Measurements from ENCODE around the gene AWAT1. TPM values are rescaled to one million over a fixed set of nuclear protein-coding genes. Genes with fewer than 3 reads are reported as not detected.
A peak's percentile ranks its signal among the peaks of the same experiment; 100 is the strongest.

AWAT1 gene
- total and polyA plus RNA-seq, 4 donors, result not detected

DNA sequence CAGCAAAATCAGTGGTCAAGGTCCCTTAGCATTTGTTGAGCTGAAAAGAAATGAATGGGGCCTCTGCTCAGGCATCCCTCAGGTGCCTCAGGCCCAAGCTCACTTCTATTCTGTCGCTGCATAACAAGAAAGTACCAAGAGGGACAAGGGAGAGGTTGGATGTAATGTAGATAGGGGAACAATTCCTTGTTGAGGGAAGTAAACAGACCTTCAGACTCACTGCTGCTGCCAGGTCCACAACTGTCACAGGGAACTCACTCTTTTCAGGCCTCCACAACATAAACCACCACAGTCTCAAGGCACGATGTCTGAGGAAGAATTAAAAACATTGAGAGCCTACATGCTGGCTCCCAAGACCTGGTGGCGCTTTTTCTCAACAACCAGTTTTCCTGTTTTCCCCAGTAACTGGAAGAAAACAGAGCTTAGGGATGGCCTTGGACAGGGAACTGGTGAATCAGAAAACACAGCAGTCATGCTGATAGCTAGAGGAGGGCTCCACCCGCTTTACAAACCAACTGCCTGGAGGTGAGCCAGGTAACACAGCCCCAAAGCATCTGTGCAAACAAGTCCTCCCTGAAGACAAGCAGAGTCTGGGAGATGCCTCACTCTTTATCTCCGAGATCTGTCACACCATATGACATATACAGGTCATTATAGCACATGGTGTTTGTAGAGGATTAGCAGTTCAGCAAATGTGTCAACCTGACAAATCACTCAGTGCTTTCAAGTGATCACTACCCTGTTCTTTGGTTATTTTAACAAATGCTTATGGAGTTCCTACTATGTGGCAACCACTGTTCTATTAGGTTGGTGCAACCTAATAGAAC is 14.3 kb upstream of the AWAT1 start:
- H3K9me3 ChIP-seq (ENCODE audit: control insufficient read depth in 4 of 4, low read length in 3 of 4), result no peaks in the 10 kb centered on the region
- no peaks in the 10 kb centered on the region for H3K4me1 ChIP-seq (ENCODE audit: control insufficient read depth in 4 of 4, insufficient read depth in 4 of 4, low read length in 3 of 4)
- no peak overlapping the region for H3K9ac ChIP-seq (ENCODE audit: low read depth in 1 of 2, low read length in 2 of 2)
- no peak for TF ChIP-seq JUND (IDR thresholded peaks at IDR 0.05)
- TF ChIP-seq, protein P1, sequence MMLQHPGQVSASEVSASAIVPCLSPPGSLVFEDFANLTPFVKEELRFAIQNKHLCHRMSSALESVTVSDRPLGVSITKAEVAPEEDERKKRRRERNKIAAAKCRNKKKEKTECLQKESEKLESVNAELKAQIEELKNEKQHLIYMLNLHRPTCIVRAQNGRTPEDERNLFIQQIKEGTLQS (IDR thresholded peaks at IDR 0.05), result no peak
- no peak for TF ChIP-seq TAF1 (conservative IDR thresholded peaks at IDR 0.05)
- TF ChIP-seq SP1 (IDR thresholded peaks at IDR 0.05), result no peak
- no peak for TF ChIP-seq MAX (IDR thresholded peaks at IDR 0.05)
- no peak for TF ChIP-seq EGR1 (IDR thresholded peaks at IDR 0.05; ENCODE audit: low read depth in 2 of 2)
- TF ChIP-seq HNF4A (conservative IDR thresholded peaks at IDR 0.05), result no peak
- TF ChIP-seq CTCF (IDR thresholded peaks at IDR 0.05; ENCODE audit: low read depth, low read length, missing input control), result no peak
- no peak for DNase-seq (ENCODE audit: low spot score)
- 77% methylated on average over 5 of the region's 5 CpGs for WGBS
- H3K4me3 ChIP-seq (ENCODE audit: low read depth in 1 of 3, low read length in 3 of 3), result no peak overlapping the region
- no peaks in the 10 kb centered on the region for H3K36me3 ChIP-seq (ENCODE audit: control insufficient read depth in 4 of 4, insufficient read depth in 3 of 4, low read depth in 1 of 4, low read length in 3 of 4)
- no peak overlapping the region for H3K27ac ChIP-seq (ENCODE audit: low read depth in 1 of 2, low read length in 2 of 2)
- H3K27me3 ChIP-seq (ENCODE audit: control insufficient read depth in 4 of 4, insufficient read depth in 4 of 4, low read length in 3 of 4), result peaks cover 0 to 3% (median 0%) of the 10 kb centered on the region in 4 donors

GRCh38 chrX:70226048-70226447 is 8.4 kb upstream of the AWAT1 start:
- Histone ChIP-seq H3K27me3 (ENCODE audit: control insufficient read depth in 4 of 4, insufficient read depth in 4 of 4, low read length in 3 of 4) (peaks cover 0 to 2% (median 0%) of the 10 kb centered on the region in 4 donors), H3K4me1 (ENCODE audit: control insufficient read depth in 4 of 4, insufficient read depth in 4 of 4, low read length in 3 of 4) (no peaks in the 10 kb centered on the region), H3K27ac (ENCODE audit: low read depth in 1 of 2, low read length in 2 of 2) (no peak overlapping the region), H3K4me3 (ENCODE audit: low read depth in 1 of 3, low read length in 3 of 3) (no peak overlapping the region), H3K36me3 (ENCODE audit: control insufficient read depth in 4 of 4, insufficient read depth in 3 of 4, low read depth in 1 of 4, low read length in 3 of 4) (no peaks in the 10 kb centered on the region), H3K9me3 (ENCODE audit: control insufficient read depth in 4 of 4, low read length in 3 of 4) (no peaks in the 10 kb centered on the region), H3K9ac (ENCODE audit: low read depth in 1 of 2, low read length in 2 of 2) (no peak overlapping the region)
- no peak for DNase-seq (ENCODE audit: low spot score)
- TF ChIP-seq HNF4A (conservative IDR thresholded peaks at IDR 0.05), result peak; percentile 15 to 20
- no peak for TF ChIP-seq JUND (IDR thresholded peaks at IDR 0.05)

GRCh38 chrX:70226687-70227086 is 7.8 kb upstream of the AWAT1 start:
- TF ChIP-seq YY1 (IDR thresholded peaks at IDR 0.05) (no peak), SP1 (IDR thresholded peaks at IDR 0.05) (no peak), JUND (IDR thresholded peaks at IDR 0.05) (no peak), TAF1 (conservative IDR thresholded peaks at IDR 0.05) (no peak), ZBTB33 (IDR thresholded peaks at IDR 0.05) (no peak), MAX (IDR thresholded peaks at IDR 0.05) (no peak), HNF4A (conservative IDR thresholded peaks at IDR 0.05) (no peak), CTCF (IDR thresholded peaks at IDR 0.05; ENCODE audit: low read depth, low read length, missing input control) (no peak), NR2F2 (IDR thresholded peaks at IDR 0.05) (no peak), GABPA (IDR thresholded peaks at IDR 0.05 in 1 of 2, conservative IDR thresholded peaks at IDR 0.05 in 1 of 2) (no peak)
- H3K9me3 ChIP-seq (ENCODE audit: control insufficient read depth in 4 of 4, low read length in 3 of 4), result no peaks in the 10 kb centered on the region
- WGBS, result 94% methylated on average over 2 of the region's 2 CpGs

More at GRCh38 chrX:70226687-70227086, 7.8 kb upstream of the AWAT1 start:
- no peak overlapping the region for H3K9ac ChIP-seq (ENCODE audit: low read depth in 1 of 2, low read length in 2 of 2)
- H3K4me3 ChIP-seq (ENCODE audit: low read depth in 1 of 3, low read length in 3 of 3), result no peak overlapping the region
- H3K36me3 ChIP-seq (ENCODE audit: control insufficient read depth in 4 of 4, insufficient read depth in 3 of 4, low read depth in 1 of 4, low read length in 3 of 4), result no peaks in the 10 kb centered on the region
- H3K27ac ChIP-seq (ENCODE audit: low read depth in 1 of 2, low read length in 2 of 2), result no peak overlapping the region
- no peaks in the 10 kb centered on the region for H3K27me3 ChIP-seq (ENCODE audit: control insufficient read depth in 4 of 4, insufficient read depth in 4 of 4, low read length in 3 of 4)
- no peak for DNase-seq (ENCODE audit: low spot score)
- no peaks in the 10 kb centered on the region for H3K4me1 ChIP-seq (ENCODE audit: control insufficient read depth in 4 of 4, insufficient read depth in 4 of 4, low read length in 3 of 4)

All from liver (tissue), 9 donors.